H1 (cell line): ENCODE measurements around the gene STYXL1. TPM values are rescaled to one million over a fixed set of nuclear protein-coding genes. Genes with fewer than 3 reads are reported as not detected.

Source experiments
- CTCF ChIA-PET: fragments of 300-600 bp; sonication (Branson Sonifier 250); formaldehyde crosslinking; loops from one replicate; lab custom pipeline; 2021; ENCODE audit not compliant: partially characterized antibody; lab: Charles Lee
- POLR2A ChIA-PET: fragments of 300-600 bp; sonication (Branson Sonifier 250); formaldehyde crosslinking; loops from one replicate; lab custom pipeline; 2021; ENCODE audit warnings: inconsistent platforms; ENCODE audit not compliant: partially characterized antibody; lab: Charles Lee
- DNase-seq, 2 experiments: peaks; one replicate each; pipeline versions ENCODE4 v3.0.0 to v3.0.0-alpha.2; 2010 to 2022; ENCODE audit warnings: low spot score in 2 of 2, low read depth in 1 of 2, mixed read lengths in 1 of 2
- FAIRE-seq: peaks from 2 replicates; lab custom pipeline; 2011; peaks lifted over from hg19 to GRCh38; lab: Jason Lieb, UNC
- H2AFZ ChIP-seq: 2 replicates; pipeline ENCODE4 v1.8.1; 2012; ENCODE audit warnings: low read length, inconsistent platforms
- H2AK5ac ChIP-seq: 2 replicates; pipeline ENCODE4 v1.6.1; 2013; ENCODE audit warnings: low read depth, low read length
- H2BK120ac ChIP-seq: replicated peaks from 2 replicates; pipeline ENCODE3; 2013; ENCODE audit warnings: low read depth, low read length, inconsistent platforms
- H2BK12ac ChIP-seq: 2 replicates; pipeline ENCODE4 v1.6.1; 2013; ENCODE audit warnings: low read depth, low read length
- H2BK15ac ChIP-seq: 2 replicates; pipeline ENCODE4 v1.6.1; 2013; ENCODE audit warnings: low read length
- H2BK20ac ChIP-seq: 2 replicates; pipeline ENCODE4 v1.6.1; 2013; ENCODE audit warnings: low read length
- H2BK5ac ChIP-seq: 2 replicates; pipeline ENCODE4 v1.6.1; 2013; ENCODE audit warnings: low read depth, low read length
- H3K14ac ChIP-seq: 2 replicates; pipeline ENCODE4 v1.6.1; 2013; ENCODE audit warnings: inconsistent platforms; ENCODE audit not compliant: insufficient read length
- H3K18ac ChIP-seq: 2 replicates; pipeline ENCODE4 v1.6.1; 2013; ENCODE audit warnings: low read length; ENCODE audit errors: extremely low read depth
- H3K23ac ChIP-seq: 2 replicates; pipeline ENCODE4 v1.6.1; 2013; ENCODE audit warnings: inconsistent platforms; ENCODE audit not compliant: insufficient read length
- H3K23me2 ChIP-seq: 2 replicates; pipeline ENCODE4 v1.6.1; 2013; ENCODE audit warnings: low read depth, low read length
- H3K27ac ChIP-seq: 2 replicates; pipeline ENCODE4 v1.6.1; 2011; ENCODE audit warnings: low read depth, low read length, inconsistent platforms
- H3K27me3 ChIP-seq, 4 experiments: replicated peaks in 1 of 4; 1 replicate in 1 of 4; 2 replicates in 3 of 4; pipeline versions ENCODE4 v1.6.1 to v1.8.1; 2011 to 2013; ENCODE audit warnings: low read length in 3 of 4, mild to moderate bottlenecking in 3 of 4, inconsistent platforms in 2 of 4, mixed read lengths in 2 of 4, moderate library complexity in 1 of 4; ENCODE audit not compliant: control insufficient read depth in 3 of 4, insufficient read depth in 3 of 4; ENCODE audit errors: extremely low read depth in 1 of 4
- H3K36me3 ChIP-seq, 4 experiments: 2 replicates each; pipeline versions ENCODE4 v1.6.1 to v1.8.1; 2011 to 2013; ENCODE audit warnings: mild to moderate bottlenecking in 4 of 4, low read length in 3 of 4, moderate library complexity in 2 of 4, control low read depth in 1 of 4, inconsistent platforms in 1 of 4; ENCODE audit not compliant: insufficient read depth in 4 of 4, control insufficient read depth in 2 of 4
- H3K4ac ChIP-seq: replicated peaks from 2 replicates; pipeline ENCODE3; 2013; ENCODE audit warnings: low read length, low read depth, mixed read lengths, inconsistent platforms; ENCODE audit not compliant: insufficient read length
- H3K4me1 ChIP-seq, 4 experiments: replicated peaks in 1 of 4; 1 replicate in 1 of 4; 2 replicates in 3 of 4; pipeline versions ENCODE4 v1.6.1 to v1.8.1; 2011 to 2013; ENCODE audit warnings: low read length in 3 of 4, inconsistent platforms in 2 of 4, mixed read lengths in 1 of 4; ENCODE audit not compliant: insufficient read depth in 4 of 4, control insufficient read depth in 3 of 4
- H3K4me2 ChIP-seq, 2 experiments: 2 replicates each; pipeline versions ENCODE4 v1.6.1 to v1.8.1; 2011 to 2013; ENCODE audit warnings: low read depth in 2 of 2, low read length in 2 of 2, control low read depth in 1 of 2, inconsistent platforms in 1 of 2, mild to moderate bottlenecking in 1 of 2; ENCODE audit not compliant: insufficient read depth in 1 of 2
- H3K4me3 ChIP-seq, 4 experiments: fragments of 200-600, 300-600 bp in 1 of 4; sonication (generic), shearing (Covaris generic), sonication (Bioruptor Twin) in 1 of 4; 2 replicates each; pipeline versions ENCODE4 v1.5.1 to v1.8.1; 2011 to 2016; ENCODE audit warnings: low read length in 4 of 4, low read depth in 3 of 4, control low read depth in 2 of 4, inconsistent platforms in 2 of 4, mild to moderate bottlenecking in 2 of 4, mixed read lengths in 1 of 4, moderate library complexity in 1 of 4; ENCODE audit not compliant: insufficient read depth in 2 of 4; ENCODE audit errors: extremely low read depth in 1 of 4
- H3K56ac ChIP-seq: replicated peaks from 2 replicates; pipeline ENCODE3; 2013; ENCODE audit warnings: low read depth, mild to moderate bottlenecking, mixed read lengths, low read length, inconsistent platforms; ENCODE audit not compliant: insufficient read length
- H3K79me1 ChIP-seq: 2 replicates; pipeline ENCODE4 v1.6.1; 2013; ENCODE audit warnings: low read depth, low read length, control low read depth
- H3K79me2 ChIP-seq, 2 experiments: 2 replicates each; pipeline versions ENCODE4 v1.6.1 to v1.8.1; 2012 to 2013; ENCODE audit warnings: low read length in 2 of 2, mild to moderate bottlenecking in 2 of 2, inconsistent platforms in 1 of 2; ENCODE audit not compliant: insufficient read depth in 2 of 2, control insufficient read depth in 1 of 2
- H3K9ac ChIP-seq, 4 experiments: replicated peaks in 1 of 4; 1 replicate in 1 of 4; 2 replicates in 3 of 4; pipeline versions ENCODE4 v1.6.1 to v1.8.1; 2011 to 2013; ENCODE audit warnings: low read depth in 3 of 4, low read length in 3 of 4, control low read depth in 2 of 4, mild to moderate bottlenecking in 2 of 4, moderate library complexity in 2 of 4, inconsistent platforms in 1 of 4; ENCODE audit errors: extremely low read depth in 1 of 4
- H3K9me3 ChIP-seq, 2 experiments: 2 replicates each; pipeline versions ENCODE4 v1.6.1 to v1.8.1; 2012 to 2013; ENCODE audit warnings: mild to moderate bottlenecking in 2 of 2, moderate library complexity in 2 of 2, control low read depth in 1 of 2, inconsistent platforms in 1 of 2, low read depth in 1 of 2, low read length in 1 of 2, mixed read lengths in 1 of 2; ENCODE audit not compliant: insufficient read depth in 2 of 2
- H4K20me1 ChIP-seq, 2 experiments: replicated peaks in 1 of 2; 2 replicates each; pipeline versions ENCODE3 to v1.8.1; 2011 to 2013; ENCODE audit warnings: inconsistent platforms in 2 of 2, low read length in 2 of 2, mild to moderate bottlenecking in 1 of 2; ENCODE audit not compliant: insufficient read depth in 2 of 2, control insufficient read depth in 1 of 2
- H4K5ac ChIP-seq: 2 replicates; pipeline ENCODE4 v1.6.1; 2013; ENCODE audit warnings: low read length, low read depth, mixed read lengths, inconsistent platforms; ENCODE audit not compliant: insufficient read length
- H4K8ac ChIP-seq: 2 replicates; pipeline ENCODE4 v1.8.0; 2013; ENCODE audit warnings: mild to moderate bottlenecking, moderate library complexity, low read length, inconsistent platforms; ENCODE audit not compliant: insufficient read depth; ENCODE audit errors: extremely low read depth
- H4K91ac ChIP-seq: replicated peaks from 2 replicates; pipeline ENCODE3; 2013; ENCODE audit warnings: low read length, mixed read lengths, inconsistent platforms; ENCODE audit not compliant: insufficient read length
- CEBPB ChIP-seq: IDR thresholded peaks from 2 replicates; pipeline ENCODE4 v1.6.1; 2012; ENCODE audit warnings: low read depth, low read length
- CTCF ChIP-seq, 3 experiments: IDR thresholded peaks; 1 replicate in 2 of 3; 2 replicates in 1 of 3; pipeline versions ENCODE4 v1.5.1 to v1.6.1; 2011; ENCODE audit warnings: low read length in 3 of 3, mild to moderate bottlenecking in 3 of 3, inconsistent platforms in 2 of 3, low read depth in 1 of 3, moderate library complexity in 1 of 3; ENCODE audit not compliant: insufficient read depth in 1 of 3; ENCODE audit errors: control extremely low read depth in 1 of 3
- POLR2A ChIP-seq, 2 experiments: IDR thresholded peaks; 1 replicate in 1 of 2; 2 replicates in 1 of 2; pipeline ENCODE4 v1.6.1; 2011; ENCODE audit warnings: low read depth in 2 of 2, low read length in 2 of 2, mild to moderate bottlenecking in 2 of 2; ENCODE audit errors: control extremely low read depth in 1 of 2
- RAD21 ChIP-seq, 2 experiments: IDR thresholded peaks in 1 of 2; conservative IDR thresholded peaks in 1 of 2; 2 replicates each; pipeline ENCODE4 v1.6.1; 2011; ENCODE audit warnings: low read depth in 2 of 2, low read length in 2 of 2, improper control_type of control experiment in 1 of 2, inconsistent platforms in 1 of 2, mild to moderate bottlenecking in 1 of 2, moderate library complexity in 1 of 2
- SAP30 ChIP-seq: fragments of 300-600 bp; sonication (generic); IDR thresholded peaks from 2 replicates; pipeline ENCODE4 v1.7.1; 2012; ENCODE audit warnings: low read length, moderate library complexity, mild to moderate bottlenecking, inconsistent platforms; ENCODE audit not compliant: insufficient read depth, insufficient replicate concordance
- WGBS, 2 experiments: shearing (Covaris generic) in 1 of 2; methylation state at CpG; one replicate each; pipeline versions ENCODE4 v1.1.6 to v1.1.7; 2013 to 2015; ENCODE audit warnings: low lambda C conversion rate in 2 of 2, mixed read lengths in 2 of 2, inconsistent platforms in 1 of 2, low coverage in 1 of 2, missing lambda C conversion rate in 1 of 2; ENCODE audit not compliant: insufficient replicate concordance in 2 of 2, insufficient coverage in 1 of 2, insufficient read length in 1 of 2; ENCODE audit errors: extremely low coverage in 1 of 2, missing lambda C conversion rate in 1 of 2; 5-methylcytosine and 5-hydroxymethylcytosine counted together
- polyA plus RNA-seq, 7 experiments: library from polyadenylated mRNA; depleted of rRNA in 3 of 7; stranded (reverse) in 5 of 7; unstranded in 2 of 7; fragments of >200 nt in 5 of 7; fragments of 200-250 nt in 2 of 7; gene quantifications; 1 replicate in 5 of 7; 2 replicates in 1 of 7; 4 replicates in 1 of 7; pipeline versions ENCODE4 v1.2.1 to v1.2.3, GENCODE V29; 2011 to 2013; ENCODE audit warnings: missing spikeins in 2 of 7, mixed read lengths in 2 of 7
- total RNA-seq: library from RNA; stranded (reverse); fragmentation: NEBNext Ultra II Directional; extraction: Animal tissue kit (Norgen Biotek cat#: 25700); gene quantifications from 2 replicates; pipeline ENCODE4 v1.2.1, GENCODE V29; 2021

STYXL1 gene
- total and polyA plus RNA-seq, 2 of the 8 experiments (the other 6 are each of a cell fraction or from before 2014, with no cell fraction given), result 32.3 to 53.9 TPM

DNA sequence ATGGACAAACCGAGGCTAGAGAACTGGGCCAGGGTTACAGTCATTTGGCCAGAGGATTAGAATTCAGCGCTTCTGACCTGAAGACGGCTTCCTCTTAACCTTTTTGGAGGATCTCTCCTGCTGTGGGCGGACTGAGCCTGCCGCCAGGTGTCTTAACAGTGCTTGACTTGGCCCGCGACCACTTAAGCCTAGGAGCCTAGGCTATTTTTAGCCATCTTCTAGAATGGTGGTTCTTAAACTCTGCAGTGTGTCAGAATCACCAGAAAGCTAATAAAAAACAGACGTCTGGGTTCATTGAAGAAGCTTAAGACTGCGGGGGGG is 828 bp upstream of the STYXL1 start:
- ChIA-PET CTCF (interaction anchor here (1.3 to 1.6 kb wide), 3 partner anchors 20 to 265 kb away, joined by 3 read pairs; no protein-coding TSS in a partner anchor), POLR2A (interaction anchor here (0.7 to 15.6 kb wide), 13 partner anchors 11 to 1761 kb away, joined by 3 to 127 read pairs (median 6); no protein-coding TSS in a partner anchor)
- H2BK20ac ChIP-seq, result no peak overlapping the region
- peaks cover 0 to 8% (median 3%) of the 10 kb centered on the region in 4 experiments; a peak in 5 of 8 replicates for H3K36me3 ChIP-seq
- no peak overlapping the region for H2BK12ac ChIP-seq
- peak overlapping the region; percentile 73 for H3K56ac ChIP-seq
- no peak overlapping the region for H2BK120ac ChIP-seq
- peak overlapping the region; percentile 57 to 99 (median 95) for H3K9ac ChIP-seq
- H4K8ac ChIP-seq, result no peak overlapping the region
- DNase-seq (peak in 1 of 2 experiments; percentile 50), FAIRE-seq (no peak)
- no peak overlapping the region for H3K14ac ChIP-seq
- H3K79me2 ChIP-seq, result peaks cover 8 to 80% of the 10 kb centered on the region in 2 experiments
- H2AK5ac ChIP-seq, result no peak overlapping the region
- H3K4me1 ChIP-seq, result peaks cover 0 to 4% (median 3%) of the 10 kb centered on the region in 4 experiments; a peak in 6 of 7 replicates
- H3K4me3 ChIP-seq, result peak overlapping the region; percentile 94 to 97 (median 96)
- peaks cover 14% of the 10 kb centered on the region for H3K79me1 ChIP-seq
- H3K27ac ChIP-seq, result peak overlapping the region; percentile 79
- H4K91ac ChIP-seq, result peak overlapping the region; percentile 41
- H3K23ac ChIP-seq, result no peak overlapping the region
- H3K18ac ChIP-seq, result 0 out of 2 replicates have a peak overlapping the region, but pooled peaks have one; percentile 26
- no peaks in the 10 kb centered on the region for H3K9me3 ChIP-seq
- H2BK15ac ChIP-seq, result no peak overlapping the region
- no peaks in the 10 kb centered on the region for H3K27me3 ChIP-seq
- no peak overlapping the region for H3K4ac ChIP-seq
- 0 out of 2 replicates have a peak overlapping the region, but pooled peaks have one; percentile 37 for H2BK5ac ChIP-seq
- TF ChIP-seq CEBPB, result no peak
- TF ChIP-seq SAP30, result peak; percentile 13
- 0 out of 4 replicates have a peak, but pooled peaks of 1 of the 2 experiments have one; percentile 3 for TF ChIP-seq RAD21 (IDR thresholded peaks at IDR 0.05 in 1 of 2, conservative IDR thresholded peaks at IDR 0.05 in 1 of 2; ENCODE audit: low read depth in 2 of 2, low read length in 2 of 2)
- no peak for TF ChIP-seq POLR2A (IDR thresholded peaks at IDR 0.05; ENCODE audit: control extremely low read depth in 1 of 2, low read depth in 2 of 2, low read length in 2 of 2)
- TF ChIP-seq CTCF (IDR thresholded peaks at IDR 0.05; ENCODE audit: control extremely low read depth in 1 of 3, insufficient read depth in 1 of 3, low read depth in 1 of 3, low read length in 3 of 3), result peak in 1 of 3 experiments; percentile 11; a peak in 1 of 4 replicates
- H2AFZ ChIP-seq, result no peak overlapping the region
- H4K20me1 ChIP-seq, result peaks cover 4 to 20% of the 10 kb centered on the region in 2 experiments
- 6% methylated on average over 9 of the region's 9 CpGs; no CpG with 5 or more reads in 1 of the 2 experiments for WGBS, 2 experiments
- peak overlapping the region; percentile 50 for H4K5ac ChIP-seq
- H3K23me2 ChIP-seq, result peaks cover 4% of the 10 kb centered on the region
- peak overlapping the region; percentile 62 to 99 for H3K4me2 ChIP-seq
